GM12873 (cell line): ENCODE results near the gene SPATA2L.

Source experiments
- TF ChIP-seq, protein P1 (sequence below): IDR thresholded peaks from 2 replicates; pipeline ENCODE4 v1.5.1; 2012; ENCODE audit warnings: low read depth, mild to moderate bottlenecking, moderate library complexity, low read length, control low read depth; ENCODE audit not compliant: insufficient read depth; ENCODE audit errors: missing control alignments

The SPATA2L gene

GRCh38 chr16:89716916-89717687, 15.6 kb upstream of the SPATA2L start:
- TF ChIP-seq, protein P1, sequence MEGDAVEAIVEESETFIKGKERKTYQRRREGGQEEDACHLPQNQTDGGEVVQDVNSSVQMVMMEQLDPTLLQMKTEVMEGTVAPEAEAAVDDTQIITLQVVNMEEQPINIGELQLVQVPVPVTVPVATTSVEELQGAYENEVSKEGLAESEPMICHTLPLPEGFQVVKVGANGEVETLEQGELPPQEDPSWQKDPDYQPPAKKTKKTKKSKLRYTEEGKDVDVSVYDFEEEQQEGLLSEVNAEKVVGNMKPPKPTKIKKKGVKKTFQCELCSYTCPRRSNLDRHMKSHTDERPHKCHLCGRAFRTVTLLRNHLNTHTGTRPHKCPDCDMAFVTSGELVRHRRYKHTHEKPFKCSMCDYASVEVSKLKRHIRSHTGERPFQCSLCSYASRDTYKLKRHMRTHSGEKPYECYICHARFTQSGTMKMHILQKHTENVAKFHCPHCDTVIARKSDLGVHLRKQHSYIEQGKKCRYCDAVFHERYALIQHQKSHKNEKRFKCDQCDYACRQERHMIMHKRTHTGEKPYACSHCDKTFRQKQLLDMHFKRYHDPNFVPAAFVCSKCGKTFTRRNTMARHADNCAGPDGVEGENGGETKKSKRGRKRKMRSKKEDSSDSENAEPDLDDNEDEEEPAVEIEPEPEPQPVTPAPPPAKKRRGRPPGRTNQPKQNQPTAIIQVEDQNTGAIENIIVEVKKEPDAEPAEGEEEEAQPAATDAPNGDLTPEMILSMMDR = no peak

DNA sequence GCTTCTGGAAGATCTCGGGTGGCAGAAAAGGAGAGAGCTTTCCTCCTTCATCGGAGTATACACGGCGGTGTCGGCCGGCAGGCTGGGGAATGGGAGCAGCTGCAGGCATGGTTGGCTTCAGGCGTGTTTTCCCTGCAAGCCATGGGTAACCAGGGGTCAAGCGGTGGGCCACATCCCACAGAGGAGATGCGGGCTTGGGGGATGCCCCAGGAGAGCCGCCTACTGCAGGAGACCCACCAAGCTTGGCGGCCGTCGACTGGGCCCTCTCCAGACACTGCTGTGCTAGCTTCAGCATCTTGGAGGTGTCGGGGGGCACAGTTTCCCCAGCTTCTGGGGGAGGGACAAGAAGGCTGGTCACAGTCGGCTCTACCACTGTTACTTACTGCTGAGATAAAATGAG, 15.0 kb upstream of the SPATA2L start:
- TF ChIP-seq, protein P1 = no peak

DNA sequence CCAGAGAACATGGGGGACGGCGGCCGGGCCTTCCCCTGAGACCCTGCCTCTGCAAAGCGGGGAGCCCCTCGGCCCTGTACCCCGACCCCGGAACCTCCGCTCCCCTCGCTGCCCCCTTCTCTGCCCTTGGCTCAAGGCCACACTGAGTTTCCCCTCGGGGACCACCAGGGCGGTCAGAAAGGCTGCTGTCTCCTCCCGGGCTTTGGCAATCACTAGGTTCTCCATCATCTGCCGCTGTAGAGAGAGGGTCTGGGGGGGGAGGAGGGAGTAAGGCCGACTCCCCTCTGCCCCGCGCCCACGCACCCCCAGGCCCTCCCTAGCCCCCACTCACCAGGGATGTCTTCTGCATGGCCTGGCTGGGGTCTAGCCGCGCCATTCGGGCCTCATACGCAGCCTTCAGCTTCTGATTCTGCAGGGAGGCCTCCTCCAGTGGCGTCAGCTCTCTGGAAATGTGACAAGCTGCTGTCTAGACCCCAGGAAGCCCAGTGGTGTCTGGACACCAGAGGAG, 10.8 kb upstream of the SPATA2L start:
- TF ChIP-seq, protein P1 = no peak

DNA sequence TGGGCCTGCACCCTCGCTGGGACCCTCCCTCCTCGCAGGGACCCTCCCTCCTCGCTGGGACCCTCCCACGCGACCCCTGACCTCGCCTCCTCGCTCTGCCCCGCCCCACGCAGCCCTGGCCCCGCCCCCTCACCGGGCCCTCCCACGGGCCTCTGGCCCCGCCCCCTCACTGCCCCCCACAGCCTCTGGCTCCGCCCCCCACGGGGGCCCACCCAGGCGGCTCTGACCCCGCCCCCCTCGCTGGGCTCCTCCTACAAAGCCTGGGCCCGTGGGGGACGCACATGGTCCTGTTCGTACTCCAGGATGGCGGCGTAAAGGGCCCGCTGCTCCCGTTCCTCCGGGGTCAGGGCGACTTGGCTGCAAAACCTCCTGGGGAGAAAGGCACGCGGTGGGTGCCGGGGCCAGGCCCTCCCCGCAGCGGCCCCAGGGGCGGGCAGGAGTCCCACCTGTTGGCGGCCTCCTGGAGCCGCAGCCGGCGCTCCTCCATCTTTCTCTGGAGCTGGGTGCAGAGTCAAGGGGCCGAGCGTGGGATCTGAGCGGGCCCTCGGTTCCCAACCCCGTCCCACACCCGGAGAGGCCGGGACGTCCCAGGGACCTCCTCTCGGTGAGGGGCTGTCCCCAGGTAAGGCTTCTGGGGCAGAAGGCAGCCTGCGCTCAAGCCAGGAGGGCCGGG, 10.2 kb upstream of the SPATA2L start:
- TF ChIP-seq, protein P1 = no peak

DNA sequence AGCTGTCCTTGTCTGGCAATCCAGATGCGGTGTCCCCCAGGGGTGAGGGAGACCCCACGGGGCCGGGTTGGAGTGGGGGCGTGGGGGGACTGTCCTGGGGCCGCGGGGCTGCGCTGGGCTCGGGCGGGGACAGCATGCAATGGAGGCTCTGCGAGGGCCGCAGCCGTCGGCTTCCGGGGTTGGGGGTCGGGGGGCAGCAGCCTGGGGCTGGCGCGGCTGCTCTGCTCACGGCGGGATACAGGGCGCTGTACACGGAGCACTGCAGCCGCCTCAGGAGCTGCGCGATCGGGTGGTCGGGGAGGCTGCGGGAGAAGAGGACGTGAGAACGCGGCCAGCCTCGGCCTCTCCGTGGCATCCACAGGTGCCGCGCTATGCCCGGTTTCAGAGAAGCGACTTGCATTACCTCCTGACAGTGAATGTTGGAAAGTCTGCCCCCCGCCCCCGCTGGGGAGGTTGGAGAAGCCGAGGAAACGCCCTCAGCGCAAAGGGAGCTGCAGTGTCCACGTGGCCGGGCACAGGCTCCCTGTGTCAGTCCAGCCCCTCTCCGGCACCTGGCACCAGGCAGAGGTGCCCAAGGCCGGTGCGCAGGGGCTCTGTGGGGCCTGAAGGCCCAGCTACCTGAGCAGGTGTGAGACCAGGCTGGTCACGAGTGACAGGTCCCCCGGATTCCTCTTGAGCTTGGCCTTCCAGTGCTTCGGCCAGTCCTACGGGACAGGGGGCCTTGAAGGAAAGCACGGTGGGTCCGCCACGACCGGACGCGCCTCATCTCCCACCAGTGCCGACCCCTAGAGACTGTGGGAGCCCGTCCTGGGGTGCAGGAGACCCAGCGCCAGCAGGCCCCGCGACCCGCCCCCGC, 9.4 kb upstream of the SPATA2L start:
- TF ChIP-seq, protein P1 = no peak

- TF ChIP-seq, protein P1 = no peak
Measured at GRCh38 chr16:89709716-89710432, 8.4 kb upstream of the SPATA2L start.
